Spleen (tissue), 11 donors: ENCODE data around the gene SHISA5. TPM values are rescaled to one million over a fixed set of nuclear protein-coding genes. Genes with fewer than 3 reads are reported as not detected.
A peak's percentile ranks its signal among the peaks of the same experiment; 100 is the strongest.

Source experiments
- DNase-seq: peaks from one replicate; pipeline ENCODE4 v3.0.0-alpha.2; 2020
- H3K27ac ChIP-seq, 8 donors: fragments of 200-600 bp; sonication (generic) in 7 of 8; 1 replicate in 4 of 8; 2 replicates in 4 of 8; pipeline versions ENCODE4 v1.5.0 to v1.8.0; 2016 to 2021; ENCODE audit warnings: inconsistent platforms in 4 of 8, mild to moderate bottlenecking in 4 of 8, moderate library complexity in 1 of 8
- H3K27me3 ChIP-seq, 7 donors: fragments of 200-600 bp; sonication (generic) in 6 of 7; replicated peaks in 1 of 7; 1 replicate in 4 of 7; 2 replicates in 3 of 7; pipeline versions ENCODE4 v1.5.0 to v1.8.0; 2016 to 2021; ENCODE audit warnings: inconsistent platforms in 3 of 7, mild to moderate bottlenecking in 1 of 7
- H3K36me3 ChIP-seq, 6 donors: fragments of 200-600 bp; sonication (generic) in 5 of 6; 1 replicate in 4 of 6; 2 replicates in 2 of 6; pipeline versions ENCODE4 v1.5.0 to v1.8.0; 2016 to 2021; ENCODE audit warnings: inconsistent platforms in 2 of 6
- H3K4me1 ChIP-seq, 6 donors: fragments of 200-600 bp; sonication (generic) in 5 of 6; 1 replicate in 3 of 6; 2 replicates in 3 of 6; pipeline versions ENCODE4 v1.5.0 to v1.8.0; 2016 to 2021; ENCODE audit warnings: inconsistent platforms in 3 of 6
- H3K4me3 ChIP-seq, 8 donors: fragments of 200-600 bp; sonication (generic) in 7 of 8; 1 replicate in 4 of 8; 2 replicates in 4 of 8; pipeline versions ENCODE4 v1.5.0 to v1.8.0; 2016 to 2021; ENCODE audit warnings: inconsistent platforms in 4 of 8, mild to moderate bottlenecking in 4 of 8, moderate library complexity in 2 of 8
- H3K9me3 ChIP-seq, 8 donors: fragments of 200-600 bp; sonication (generic) in 7 of 8; 1 replicate in 4 of 8; 2 replicates in 4 of 8; pipeline versions ENCODE4 v1.5.0 to v1.8.0; 2016 to 2021; ENCODE audit warnings: inconsistent platforms in 4 of 8
- CTCF ChIP-seq, 11 experiments: fragments of 200-600 bp in 7 of 11; fragments of 450-650 bp in 4 of 11; sonication (generic) in 4 of 11; IDR thresholded peaks in 8 of 11; conservative IDR thresholded peaks in 3 of 11; 1 replicate in 7 of 11; 2 replicates in 4 of 11; pipeline versions ENCODE4 v1.4.0 to v1.8.0; 2016 to 2021; ENCODE audit warnings: antibody characterized with exemption in 11 of 11, inconsistent platforms in 4 of 11, mild to moderate bottlenecking in 1 of 11
- POLR2A ChIP-seq, 3 donors: fragments of 450-650 bp; IDR thresholded peaks; one replicate each; pipeline ENCODE4 v1.5.1; 2017; ENCODE audit warnings: antibody characterized with exemption in 3 of 3, mild to moderate bottlenecking in 1 of 3
- POLR2AphosphoS5 ChIP-seq, 3 donors: sonication (generic); formaldehyde crosslinking; IDR thresholded peaks; one replicate each; pipeline ENCODE4 v1.5.1; 2017; ENCODE audit warnings: antibody characterized with exemption in 3 of 3
- WGBS, 5 donors: extraction: QIAGEN DNeasy Blood & Tissue Kit in 3 of 5; methylation state at CpG; one replicate each; pipeline versions ENCODE4 v1.1.5 to v1.1.7; 2013 to 2018; 5-methylcytosine and 5-hydroxymethylcytosine counted together
- intact Hi-C: fragments of 100-400 bp; cut with DNase I; formaldehyde crosslinking; loops from one replicate; pipeline ENCODE4 v1.15.0; 2023; ENCODE audit warnings: low total_unique reads
- polyA plus RNA-seq, 3 donors: library from polyadenylated mRNA; stranded (reverse); fragments of 200-250 nt; gene quantifications; one replicate each; pipeline ENCODE4 v1.2.1, GENCODE V29; 2013
- total RNA-seq, 7 donors: library from RNA; depleted of rRNA in 3 of 7; stranded (reverse); fragments of >200 nt in 3 of 7; fragmentation: NEBNext Ultra II Directional in 4 of 7; extraction: Animal tissue kit (Norgen Biotek cat#: 25700) in 4 of 7; gene quantifications; one replicate each; pipeline versions ENCODE4 v1.1.0 to v1.2.1, GENCODE V29; 2016 to 2021
- donor health status: healthy with polysubstance abuse.
- donor health status: DM: no; HTN: no; CAD: no; lungs with moderate emphysema.
- donor health status: DM: no; HTN: no; CAD: no.
- donor health status: Bipolar disorder and iron deficiency.
- donor health status: healthy.
- donor health status: DM: no; HTN: no; CAD: no.
- donor health status: DM: yes; HTN: yes; CAD: no.

The SHISA5 gene
- total and polyA plus RNA-seq, 10 donors: 80.2 to 227 (median 173) TPM

- H3K9me3 ChIP-seq: no peaks in the 10 kb centered on the region
- peak overlapping the region; percentile 87 to 99 (median 95) for H3K27ac ChIP-seq
- 6 to 8% (median 6%) methylated on average over 16 to 17 of the region's 17 CpGs for WGBS, 5 donors
- DNase-seq: peak; percentile 98
- H3K4me1 ChIP-seq: peaks cover 47 to 95% (median 78%) of the 10 kb centered on the region in 6 donors
- H3K36me3 ChIP-seq: peaks cover 0 to 63% (median 19%) of the 10 kb centered on the region in 6 donors
- TF ChIP-seq CTCF (IDR thresholded peaks at IDR 0.05 in 8 of 11, conservative IDR thresholded peaks at IDR 0.05 in 3 of 11) (peak; percentile 38 to 71 (median 55)), POLR2AphosphoS5 (IDR thresholded peaks at IDR 0.05) (peak; percentile 92 to 96 (median 95)), POLR2A (IDR thresholded peaks at IDR 0.05) (peak in 1 of 3 donors; percentile 85)
- intact Hi-C loops: no loop called here
- no peaks in the 10 kb centered on the region for H3K27me3 ChIP-seq
- H3K4me3 ChIP-seq: peak overlapping the region; percentile 55 to 83 (median 66)
These were observed 30.9 kb downstream of the SHISA5 start for GRCh38 chr3:48472923-48473616.

- no peaks in the 10 kb centered on the region for H3K9me3 ChIP-seq
- DNase-seq: no peak
- no peaks in the 10 kb centered on the region for H3K27me3 ChIP-seq
- peaks cover 0 to 63% (median 24%) of the 10 kb centered on the region in 6 donors for H3K36me3 ChIP-seq
- peaks cover 49 to 95% (median 78%) of the 10 kb centered on the region in 6 donors for H3K4me1 ChIP-seq
- peak overlapping the region; percentile 55 to 83 (median 66) for H3K4me3 ChIP-seq
- WGBS, 5 donors: 0 to 1% (median 0%) methylated on average over 5 of the region's 5 CpGs
- TF ChIP-seq POLR2A (IDR thresholded peaks at IDR 0.05): no peak
- TF ChIP-seq POLR2AphosphoS5 (IDR thresholded peaks at IDR 0.05): no peak
- TF ChIP-seq CTCF (IDR thresholded peaks at IDR 0.05 in 8 of 11, conservative IDR thresholded peaks at IDR 0.05 in 3 of 11): no peak
- intact Hi-C loops: no loop called here
- H3K27ac ChIP-seq: peak overlapping the region; percentile 87 to 99 (median 95)
These were observed 31.4 kb downstream of the SHISA5 start for GRCh38 chr3:48472673-48472922.

GRCh38 chr3:48470286-48470685, 33.7 kb downstream of the SHISA5 start:
- DNase-seq: peak; percentile 68

GRCh38 chr3:48469046-48469915, 34.7 kb downstream of the SHISA5 start:
- H3K27ac ChIP-seq: peak overlapping the region in 6 of 8 donors; percentile 40 to 99 (median 97)
- H3K9me3 ChIP-seq: no peaks in the 10 kb centered on the region
- H3K4me1 ChIP-seq: peaks cover 64 to 98% (median 88%) of the 10 kb centered on the region in 6 donors
- 76 to 87% (median 82%) methylated on average over 25 to 29 of the region's 29 CpGs for WGBS, 5 donors
- TF ChIP-seq POLR2A (IDR thresholded peaks at IDR 0.05) (no peak), POLR2AphosphoS5 (IDR thresholded peaks at IDR 0.05) (peak in 1 of 3 donors; percentile 45)
- peak overlapping the region in 1 of 8 donors; percentile 39 for H3K4me3 ChIP-seq
- DNase-seq: peak; percentile 73
- H3K36me3 ChIP-seq: peaks cover 0 to 57% (median 31%) of the 10 kb centered on the region in 6 donors
- no peaks in the 10 kb centered on the region for H3K27me3 ChIP-seq
- intact Hi-C loops: no loop called here

More at GRCh38 chr3:48470286-48470685, 33.7 kb downstream of the SHISA5 start:
- TF ChIP-seq POLR2AphosphoS5 (IDR thresholded peaks at IDR 0.05) (peak in 1 of 3 donors; percentile 41), POLR2A (IDR thresholded peaks at IDR 0.05) (no peak)
- Histone ChIP-seq H3K36me3 (peaks cover 0 to 50% (median 31%) of the 10 kb centered on the region in 6 donors), H3K27me3 (no peaks in the 10 kb centered on the region), H3K4me1 (peaks cover 60 to 98% (median 85%) of the 10 kb centered on the region in 6 donors), H3K4me3 (peak overlapping the region in 1 of 8 donors; percentile 39), H3K27ac (peak overlapping the region in 7 of 8 donors; percentile 40 to 99 (median 92)), H3K9me3 (no peaks in the 10 kb centered on the region)
- 63 to 91% (median 67%) methylated on average over 1 of the region's 1 CpG for WGBS, 5 donors
- intact Hi-C loops: no loop called here
